K562 (cell line): ENCODE measurements around the gene EFEMP2. TPM values are rescaled to one million over a fixed set of nuclear protein-coding genes. Genes with fewer than 3 reads are reported as not detected.

Experiments
- ARID4B ChIP-seq: sonication (generic); formaldehyde crosslinking; IDR thresholded peaks from 2 replicates; pipeline ENCODE4 v1.8.0; 2022; ENCODE audit warnings: mild to moderate bottlenecking, missing genetic modification reagents
- CCNT2 ChIP-seq: IDR thresholded peaks from 2 replicates; pipeline ENCODE4 v1.6.1; 2011; ENCODE audit warnings: borderline replicate concordance, low read depth, mild to moderate bottlenecking, moderate library complexity, mixed read lengths, low read length; ENCODE audit not compliant: insufficient read length; ENCODE audit errors: extremely low read depth
- EZH2 ChIP-seq: IDR thresholded peaks from 2 replicates; pipeline ENCODE4 v1.6.1; 2012; ENCODE audit warnings: low read depth, mild to moderate bottlenecking, inconsistent platforms, low read length, borderline replicate concordance
- HBP1 ChIP-seq: fragments of 450-650 bp; formaldehyde crosslinking; IDR thresholded peaks from 2 replicates; pipeline ENCODE4 v1.4.0; 2022; ENCODE audit warnings: missing genetic modification characterization
- HDAC1 ChIP-seq, 2 experiments: fragments of 450-650 bp; IDR thresholded peaks; 2 replicates each; pipeline ENCODE4 v1.6.1; 2016 to 2017; ENCODE audit warnings: inconsistent platforms in 1 of 2, mild to moderate bottlenecking in 1 of 2, moderate library complexity in 1 of 2
- HDGF ChIP-seq: fragments of 450-650 bp; IDR thresholded peaks from 2 replicates; pipeline ENCODE4 v1.6.1; 2016
- MXD1 ChIP-seq: fragments of 250-450 bp; sonication (Bioruptor Pico); IDR thresholded peaks from 2 replicates; pipeline ENCODE4 v1.8.0; 2021; ENCODE audit warnings: borderline replicate concordance, mild to moderate bottlenecking, moderate library complexity; ENCODE audit not compliant: poor library complexity, severe bottlenecking
- NR2C1 ChIP-seq, 2 experiments: fragments of 450-650 bp; IDR thresholded peaks; 2 replicates each; pipeline ENCODE4 v1.6.1; 2017; ENCODE audit warnings: mild to moderate bottlenecking in 2 of 2, antibody characterized with exemption in 1 of 2, inconsistent platforms in 1 of 2, missing compliant biosample characterization in 1 of 2, missing genetic modification characterization in 1 of 2
- PTBP1 ChIP-seq: fragments of 200-400 bp; formaldehyde crosslinking; IDR thresholded peaks from 2 replicates; pipeline ENCODE4 v1.6.1; 2017; ENCODE audit warnings: low read depth, low read length
- RBM17 ChIP-seq: fragments of 200-400 bp; formaldehyde crosslinking; IDR thresholded peaks from 2 replicates; pipeline ENCODE4 v1.6.1; 2017; ENCODE audit warnings: low read depth, mild to moderate bottlenecking, low read length, borderline replicate concordance
- SAFB ChIP-seq: fragments of 200-400 bp; formaldehyde crosslinking; IDR thresholded peaks from 2 replicates; pipeline ENCODE4 v1.6.1; 2017; ENCODE audit warnings: low read depth, low read length, borderline replicate concordance
- WHSC1 ChIP-seq: IDR thresholded peaks from one replicate; pipeline ENCODE4 v1.6.1; 2012; ENCODE audit warnings: low read length, control low read depth, inconsistent platforms
- ZNF408 ChIP-seq: fragments of 250-450 bp; sonication (Bioruptor Pico); IDR thresholded peaks from 2 replicates; pipeline ENCODE4 v1.4.0; 2020; ENCODE audit warnings: low read depth, mild to moderate bottlenecking, moderate library complexity
- ZNF511 ChIP-seq: sonication (generic); formaldehyde crosslinking; IDR thresholded peaks from 2 replicates; pipeline ENCODE4 v1.8.0; 2022; ENCODE audit warnings: mild to moderate bottlenecking, missing genetic modification reagents
- ZNF586 ChIP-seq: fragments of 450-650 bp; formaldehyde crosslinking; conservative IDR thresholded peaks from 2 replicates; pipeline ENCODE4 v1.4.0; 2020; ENCODE audit warnings: mild to moderate bottlenecking, moderate library complexity
- ZNF695 ChIP-seq: fragments of 450-650 bp; formaldehyde crosslinking; IDR thresholded peaks from 2 replicates; pipeline ENCODE4 v1.4.0; 2020; ENCODE audit warnings: mild to moderate bottlenecking, moderate library complexity
- polyA plus RNA-seq, 8 experiments: library from polyadenylated mRNA; depleted of rRNA in 4 of 8; stranded (reverse) in 5 of 8; unstranded in 3 of 8; fragments of >200 nt; fragmentation: Nextera tagmentation in 2 of 8; fragmentation: Illumina TruSeq in 1 of 8; extraction: Ambion mirVana in 2 of 8; extraction: Trizol in 1 of 8; gene quantifications; 2 replicates each; pipeline versions ENCODE4 v1.2.1 to v1.2.3, GENCODE V29; 2011 to 2014; ENCODE audit warnings: inconsistent platforms in 1 of 8, missing spikeins in 1 of 8
- total RNA-seq, 7 experiments: library from RNA; depleted of rRNA in 6 of 7; stranded (reverse); fragments of >200 nt in 6 of 7; fragmentation: Illumina TruSeq in 2 of 7; extraction: Trizol in 2 of 7; gene quantifications; 2 replicates each; pipeline versions ENCODE4 v1.2.1 to v1.2.3, GENCODE V29; 2011 to 2021; ENCODE audit warnings: low replicate concordance in 1 of 7
- TF ChIP-seq, protein P1 (sequence below): fragments of 250-450 bp; sonication (Bioruptor Pico); IDR thresholded peaks from 2 replicates; pipeline ENCODE4 v1.9.0; 2021; ENCODE audit warnings: mild to moderate bottlenecking
- TF ChIP-seq, protein P2 (sequence below), 2 experiments: fragments of 450-650 bp; IDR thresholded peaks; 2 replicates each; pipeline ENCODE4 v1.6.1; 2016

Gene EFEMP2
- total and polyA plus RNA-seq, 9 of the 15 experiments (the other 6 are each of a cell fraction or from before 2014, with no cell fraction given), result 0.07 to 2.9 (median 0.69) TPM; not detected in 1

DNA sequence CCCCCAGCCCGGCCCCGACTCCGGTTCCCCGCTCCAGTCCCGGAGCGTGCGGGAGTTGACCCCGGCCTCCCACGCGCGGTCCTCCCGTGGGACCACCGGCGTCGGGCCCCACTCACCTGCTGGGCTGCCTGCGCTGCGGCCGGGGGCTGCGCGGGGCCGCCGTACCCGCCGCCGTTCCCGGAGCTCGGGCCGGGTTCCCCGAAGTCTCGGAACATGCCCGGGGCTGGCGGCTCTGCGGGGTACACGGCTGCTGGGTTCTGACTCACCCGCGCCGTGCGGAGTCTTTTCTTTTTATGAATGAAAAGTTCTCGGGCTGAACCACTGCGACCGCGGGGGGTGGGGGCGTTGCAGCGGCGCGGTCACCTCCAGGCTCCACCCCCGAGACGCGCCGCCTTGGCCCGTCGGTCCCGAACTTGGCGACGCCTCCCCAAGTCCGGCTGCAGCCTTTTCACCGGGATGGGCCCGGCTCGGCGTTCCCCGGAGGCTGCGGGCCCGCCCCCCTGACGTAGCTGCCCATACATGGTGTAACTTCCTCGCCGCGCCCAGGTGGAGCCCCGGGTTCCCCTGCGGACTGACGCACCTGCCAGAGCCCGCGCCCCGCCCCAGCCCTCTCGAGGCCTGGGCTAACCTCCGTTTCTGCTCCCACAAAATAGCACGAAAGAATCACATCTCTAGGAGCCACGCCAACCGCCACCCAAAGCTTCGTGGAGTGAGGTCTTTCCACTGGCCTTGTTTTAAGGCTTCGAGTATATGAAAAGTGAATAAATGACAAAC lies 27.7 kb upstream of the EFEMP2 start, which contains the start of gene FOSL1 (continued):
- no peak for TF ChIP-seq MXD1 (CRISPR knock-in tag)
- TF ChIP-seq WHSC1, result no peak
- TF ChIP-seq, protein P1, sequence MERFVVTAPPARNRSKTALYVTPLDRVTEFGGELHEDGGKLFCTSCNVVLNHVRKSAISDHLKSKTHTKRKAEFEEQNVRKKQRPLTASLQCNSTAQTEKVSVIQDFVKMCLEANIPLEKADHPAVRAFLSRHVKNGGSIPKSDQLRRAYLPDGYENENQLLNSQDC (CRISPR knock-in tag), result no peak
- TF ChIP-seq HDAC1 (IDR thresholded peaks at IDR 0.05), result peak in 1 of 2 experiments; percentile 63; a peak in 1 of 4 replicates
- TF ChIP-seq ARID4B (CRISPR knock-in tag), result no peak; the same call in 1 of the 2 replicates
- no peak for TF ChIP-seq RBM17
- TF ChIP-seq EZH2, result no peak
- no peak for TF ChIP-seq PTBP1
- no peak for TF ChIP-seq ZNF695 (CRISPR knock-in tag)
- TF ChIP-seq ZNF511, result peak; percentile 53
- TF ChIP-seq HBP1 (CRISPR knock-in tag), result no peak
- TF ChIP-seq, protein P2, sequence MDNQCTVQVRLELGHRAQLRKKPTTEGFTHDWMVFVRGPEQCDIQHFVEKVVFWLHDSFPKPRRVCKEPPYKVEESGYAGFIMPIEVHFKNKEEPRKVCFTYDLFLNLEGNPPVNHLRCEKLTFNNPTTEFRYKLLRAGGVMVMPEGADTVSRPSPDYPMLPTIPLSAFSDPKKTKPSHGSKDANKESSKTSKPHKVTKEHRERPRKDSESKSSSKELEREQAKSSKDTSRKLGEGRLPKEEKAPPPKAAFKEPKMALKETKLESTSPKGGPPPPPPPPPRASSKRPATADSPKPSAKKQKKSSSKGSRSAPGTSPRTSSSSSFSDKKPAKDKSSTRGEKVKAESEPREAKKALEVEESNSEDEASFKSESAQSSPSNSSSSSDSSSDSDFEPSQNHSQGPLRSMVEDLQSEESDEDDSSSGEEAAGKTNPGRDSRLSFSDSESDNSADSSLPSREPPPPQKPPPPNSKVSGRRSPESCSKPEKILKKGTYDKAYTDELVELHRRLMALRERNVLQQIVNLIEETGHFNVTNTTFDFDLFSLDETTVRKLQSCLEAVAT (IDR thresholded peaks at IDR 0.05), result no peak
- TF ChIP-seq ZNF586, result no peak
- peak; percentile 91 for TF ChIP-seq SAFB
- no peak for TF ChIP-seq NR2C1 (IDR thresholded peaks at IDR 0.05)
- TF ChIP-seq NR2C1 (tag; IDR thresholded peaks at IDR 0.05), result no peak
- peak; percentile 97 for TF ChIP-seq CCNT2
- TF ChIP-seq HDGF, result no peak
- no peak for TF ChIP-seq ZNF408
